NCI-H2107 treated with DMSO at 0.1 percent for 48 hours (cell line): ENCODE results near the gene CD9.
"Not testable (repeated sequence)": the region's sequence is repeated elsewhere in the genome, so short reads cannot be mapped to it uniquely, and the experiment has no call there.

Source experiments
- DNase-seq: peaks from one replicate; lab custom pipeline; 2025; ENCODE audit not compliant: unreplicated experiment; lab: John Stamatoyannopoulos, UW

Gene CD9

GRCh38 chr12:6198556-6198955 lies 1.6 kb upstream of the CD9 start:
- no peak for DNase-seq

GRCh38 chr12:6198985-6199530 lies 1.1 kb upstream of the CD9 start:
- no peak for DNase-seq

- no peak for DNase-seq
Observed at GRCh38 chr12:6199531-6200255, 507 bp upstream of the CD9 start.

GRCh38 chr12:6201213-6201608 lies 1.0 kb downstream of the CD9 start:
- DNase-seq, result peak; percentile 51

GRCh38 chr12:6201826-6202225 lies 1.6 kb downstream of the CD9 start:
- no peak for DNase-seq

GRCh38 chr12:6202304-6202703 lies 2.1 kb downstream of the CD9 start:
- DNase-seq, result no peak

GRCh38 chr12:6202846-6203245 lies 2.6 kb downstream of the CD9 start:
- DNase-seq, result no peak

GRCh38 chr12:6203601-6204000 lies 3.4 kb downstream of the CD9 start:
- no peak for DNase-seq

- DNase-seq, result no peak
Observed at GRCh38 chr12:6204533-6205143, 4.4 kb downstream of the CD9 start.

GRCh38 chr12:6205144-6205539 lies 4.9 kb downstream of the CD9 start:
- peak; percentile 52 for DNase-seq

GRCh38 chr12:6205761-6206160 lies 5.6 kb downstream of the CD9 start:
- no peak for DNase-seq

- DNase-seq, result no peak
Observed at GRCh38 chr12:6206327-6206726, 6.1 kb downstream of the CD9 start.

GRCh38 chr12:6207259-6207925 lies 7.2 kb downstream of the CD9 start:
- no peak for DNase-seq

- no peak for DNase-seq
Observed at GRCh38 chr12:6208130-6208529, 7.9 kb downstream of the CD9 start.

- DNase-seq, result not testable (repeated sequence)
Observed at GRCh38 chr12:6209428-6209827, 9.2 kb downstream of the CD9 start.

- DNase-seq, result no peak
Observed at GRCh38 chr12:6211421-6211869, 11.2 kb downstream of the CD9 start.

GRCh38 chr12:6212086-6212485 lies 11.9 kb downstream of the CD9 start:
- no peak for DNase-seq

- no peak for DNase-seq
Observed at GRCh38 chr12:6213969-6214368, 13.8 kb downstream of the CD9 start.

- DNase-seq, result no peak
Observed at GRCh38 chr12:6214633-6215032, 14.4 kb downstream of the CD9 start.

- DNase-seq, result no peak
Observed at GRCh38 chr12:6215120-6215807, 15.1 kb downstream of the CD9 start.

GRCh38 chr12:6215932-6216494 lies 15.8 kb downstream of the CD9 start:
- DNase-seq, result peak; percentile 48
